Measurements from ENCODE around the gene HOXA6.
A peak's percentile ranks its signal among the peaks of the same experiment; 100 is the strongest.

The HOXA6 gene

DNA sequence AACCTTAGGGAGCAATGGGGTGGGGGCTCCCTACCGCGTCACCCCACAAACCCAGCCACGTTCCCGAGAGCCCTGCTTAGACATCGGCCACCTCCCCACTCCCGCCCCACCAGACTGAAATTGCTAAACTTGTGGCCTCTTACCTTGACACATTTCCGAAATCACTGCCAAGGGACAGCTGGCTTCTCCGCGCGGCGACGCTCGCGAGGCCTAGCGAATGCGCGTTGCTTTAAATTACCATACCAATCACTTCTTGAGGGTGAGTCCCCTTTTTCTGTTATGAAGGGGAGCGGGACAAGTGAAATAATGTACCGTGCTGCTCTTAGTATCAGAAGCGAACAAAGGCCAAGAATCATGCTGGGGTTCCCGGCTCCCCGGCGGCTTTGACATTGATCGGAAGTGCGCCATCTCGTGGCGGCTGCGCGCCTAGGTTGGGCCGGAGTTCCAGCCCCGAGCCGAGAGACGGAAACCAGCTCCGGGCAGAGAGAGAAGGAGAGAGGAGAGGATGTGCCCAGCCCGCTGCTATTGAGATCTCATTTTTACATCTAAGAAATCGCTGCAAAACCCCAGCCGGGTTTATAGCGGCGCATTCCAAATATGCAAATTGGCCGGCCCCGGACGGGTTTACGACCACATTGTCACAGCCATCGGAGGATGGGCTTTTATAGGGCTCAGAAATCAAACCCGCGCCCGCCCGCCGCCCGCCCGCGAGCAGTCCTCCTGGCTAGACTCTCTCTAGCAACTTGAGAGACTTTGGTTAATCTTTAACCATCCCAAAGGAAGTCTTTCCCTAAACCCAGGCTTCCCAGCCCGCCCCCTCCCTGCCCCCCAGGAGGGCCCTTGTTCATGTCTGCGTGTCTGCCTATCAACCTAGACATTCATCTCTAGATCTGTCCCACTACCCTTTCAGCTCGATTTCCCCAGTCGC lies 32.2 kb upstream of the HOXA6 start:
- no peak overlapping the region for H3K4me3 ChIP-seq (ENCODE audit: low read depth in 1 of 2, low read length in 2 of 2)
- H3K36me3 ChIP-seq (ENCODE audit: insufficient read depth, low read length): no peaks in the 10 kb centered on the region
- H3K9ac ChIP-seq (ENCODE audit: low read depth, low read length): no peak overlapping the region
- TF ChIP-seq EZH2 (IDR thresholded peaks at IDR 0.05; ENCODE audit: borderline replicate concordance, low read depth, low read length, severe bottlenecking): no peak
- TF ChIP-seq, protein P1, sequence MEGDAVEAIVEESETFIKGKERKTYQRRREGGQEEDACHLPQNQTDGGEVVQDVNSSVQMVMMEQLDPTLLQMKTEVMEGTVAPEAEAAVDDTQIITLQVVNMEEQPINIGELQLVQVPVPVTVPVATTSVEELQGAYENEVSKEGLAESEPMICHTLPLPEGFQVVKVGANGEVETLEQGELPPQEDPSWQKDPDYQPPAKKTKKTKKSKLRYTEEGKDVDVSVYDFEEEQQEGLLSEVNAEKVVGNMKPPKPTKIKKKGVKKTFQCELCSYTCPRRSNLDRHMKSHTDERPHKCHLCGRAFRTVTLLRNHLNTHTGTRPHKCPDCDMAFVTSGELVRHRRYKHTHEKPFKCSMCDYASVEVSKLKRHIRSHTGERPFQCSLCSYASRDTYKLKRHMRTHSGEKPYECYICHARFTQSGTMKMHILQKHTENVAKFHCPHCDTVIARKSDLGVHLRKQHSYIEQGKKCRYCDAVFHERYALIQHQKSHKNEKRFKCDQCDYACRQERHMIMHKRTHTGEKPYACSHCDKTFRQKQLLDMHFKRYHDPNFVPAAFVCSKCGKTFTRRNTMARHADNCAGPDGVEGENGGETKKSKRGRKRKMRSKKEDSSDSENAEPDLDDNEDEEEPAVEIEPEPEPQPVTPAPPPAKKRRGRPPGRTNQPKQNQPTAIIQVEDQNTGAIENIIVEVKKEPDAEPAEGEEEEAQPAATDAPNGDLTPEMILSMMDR (IDR thresholded peaks at IDR 0.05; ENCODE audit: borderline replicate concordance, extremely low read depth, low read length, poor library complexity, severe bottlenecking): peak; percentile 12
- H3K9me3 ChIP-seq (ENCODE audit: insufficient read depth, low read length, severe bottlenecking): no peaks in the 10 kb centered on the region
- H3K27me3 ChIP-seq (ENCODE audit: insufficient read depth, low read length, poor library complexity): peaks cover 3% of the 10 kb centered on the region
- no peak overlapping the region for H3K27ac ChIP-seq (ENCODE audit: low read length)
- no peaks in the 10 kb centered on the region for H3K4me1 ChIP-seq (ENCODE audit: insufficient read depth, low read length)
- H4K20me1 ChIP-seq (ENCODE audit: insufficient read depth, low read length): no peaks in the 10 kb centered on the region
- no peak overlapping the region for H2AFZ ChIP-seq (ENCODE audit: low read depth, low read length)
- H3K4me2 ChIP-seq (ENCODE audit: insufficient read depth, low read length): no peak overlapping the region
- peak; percentile 40; the same call in 1 of the 3 replicates for ATAC-seq (ENCODE audit: insufficient read depth, low read depth)
- DNase-seq: no peak
- no peaks in the 10 kb centered on the region for H3K79me2 ChIP-seq (ENCODE audit: insufficient read depth, low read length)

DNA sequence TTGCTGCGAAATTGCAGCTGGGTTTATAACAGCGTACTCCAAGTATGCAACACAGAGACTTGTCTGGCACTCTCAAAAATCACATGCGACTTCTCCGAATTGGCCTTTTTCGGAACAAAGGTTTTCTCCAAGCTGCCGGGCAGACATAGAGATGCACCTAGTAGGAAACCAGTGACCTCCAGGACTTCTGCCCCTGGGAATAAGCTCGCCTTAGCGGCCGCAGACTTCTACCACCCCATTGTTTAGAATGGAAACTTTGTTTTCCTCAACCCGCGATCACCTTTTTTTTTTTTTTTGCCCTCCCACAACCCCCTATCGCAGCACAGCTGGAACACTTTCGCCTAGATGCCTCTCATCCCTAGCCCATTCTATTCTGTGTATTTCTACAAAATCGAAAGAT lies 31.5 kb upstream of the HOXA6 start:
- Histone ChIP-seq H2AFZ (ENCODE audit: low read depth, low read length) (no peak overlapping the region), H3K4me3 (ENCODE audit: low read depth in 1 of 2, low read length in 2 of 2) (no peak overlapping the region), H3K9me3 (ENCODE audit: insufficient read depth, low read length, severe bottlenecking) (no peaks in the 10 kb centered on the region), H3K27me3 (ENCODE audit: insufficient read depth, low read length, poor library complexity) (peaks cover 3% of the 10 kb centered on the region), H3K36me3 (ENCODE audit: insufficient read depth, low read length) (no peaks in the 10 kb centered on the region), H3K4me1 (ENCODE audit: insufficient read depth, low read length) (no peaks in the 10 kb centered on the region), H4K20me1 (ENCODE audit: insufficient read depth, low read length) (no peaks in the 10 kb centered on the region), H3K4me2 (ENCODE audit: insufficient read depth, low read length) (no peak overlapping the region), H3K9ac (ENCODE audit: low read depth, low read length) (no peak overlapping the region), H3K27ac (ENCODE audit: low read length) (no peak overlapping the region), H3K79me2 (ENCODE audit: insufficient read depth, low read length) (no peaks in the 10 kb centered on the region)
- TF ChIP-seq EZH2 (IDR thresholded peaks at IDR 0.05; ENCODE audit: borderline replicate concordance, low read depth, low read length, severe bottlenecking): no peak
- TF ChIP-seq, protein P1 (IDR thresholded peaks at IDR 0.05; ENCODE audit: borderline replicate concordance, extremely low read depth, low read length, poor library complexity, severe bottlenecking): no peak
- no peak for DNase-seq
- no peak for ATAC-seq (ENCODE audit: insufficient read depth, low read depth)

DNA sequence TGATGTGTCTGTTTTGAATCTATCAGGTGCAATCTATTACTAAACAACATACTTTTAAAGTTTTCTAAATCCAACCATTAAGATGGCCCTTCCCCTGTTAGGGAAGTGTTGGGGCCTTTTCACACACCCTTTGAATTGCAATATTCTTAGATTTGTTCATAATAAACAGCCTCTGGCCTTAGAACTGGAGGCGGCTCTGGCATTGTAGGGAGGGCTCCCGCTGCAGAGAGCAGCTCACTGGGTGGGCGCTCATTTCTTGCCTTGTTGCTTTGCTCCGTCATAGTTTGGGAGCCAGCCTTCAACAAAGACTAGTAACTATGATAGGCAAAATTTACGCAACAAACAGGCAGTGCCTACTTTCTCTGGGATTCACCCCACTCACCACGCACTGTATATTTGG lies 30.8 kb upstream of the HOXA6 start:
- no peak overlapping the region for H3K4me3 ChIP-seq (ENCODE audit: low read depth in 1 of 2, low read length in 2 of 2)
- no peak overlapping the region for H2AFZ ChIP-seq (ENCODE audit: low read depth, low read length)
- H3K9ac ChIP-seq (ENCODE audit: low read depth, low read length): no peak overlapping the region
- DNase-seq: no peak
- H3K36me3 ChIP-seq (ENCODE audit: insufficient read depth, low read length): no peaks in the 10 kb centered on the region
- no peaks in the 10 kb centered on the region for H3K79me2 ChIP-seq (ENCODE audit: insufficient read depth, low read length)
- H3K4me1 ChIP-seq (ENCODE audit: insufficient read depth, low read length): no peaks in the 10 kb centered on the region
- no peak overlapping the region for H3K4me2 ChIP-seq (ENCODE audit: insufficient read depth, low read length)
- no peaks in the 10 kb centered on the region for H3K9me3 ChIP-seq (ENCODE audit: insufficient read depth, low read length, severe bottlenecking)
- H3K27ac ChIP-seq (ENCODE audit: low read length): no peak overlapping the region
- ATAC-seq (ENCODE audit: insufficient read depth, low read depth): no peak
- H4K20me1 ChIP-seq (ENCODE audit: insufficient read depth, low read length): no peaks in the 10 kb centered on the region
- TF ChIP-seq EZH2 (IDR thresholded peaks at IDR 0.05; ENCODE audit: borderline replicate concordance, low read depth, low read length, severe bottlenecking): no peak
- TF ChIP-seq, protein P1 (IDR thresholded peaks at IDR 0.05; ENCODE audit: borderline replicate concordance, extremely low read depth, low read length, poor library complexity, severe bottlenecking): no peak
- H3K27me3 ChIP-seq (ENCODE audit: insufficient read depth, low read length, poor library complexity): peaks cover 3% of the 10 kb centered on the region

Measured in DND-41 (cell line).